ENCODE results near the gene MYO3B. TPM values are rescaled to one million over a fixed set of nuclear protein-coding genes. Genes with fewer than 3 reads are reported as not detected.

MYO3B gene
- total RNA-seq, 2 donors from 2014 or later, result 0.05 to 0.32 TPM

DNA sequence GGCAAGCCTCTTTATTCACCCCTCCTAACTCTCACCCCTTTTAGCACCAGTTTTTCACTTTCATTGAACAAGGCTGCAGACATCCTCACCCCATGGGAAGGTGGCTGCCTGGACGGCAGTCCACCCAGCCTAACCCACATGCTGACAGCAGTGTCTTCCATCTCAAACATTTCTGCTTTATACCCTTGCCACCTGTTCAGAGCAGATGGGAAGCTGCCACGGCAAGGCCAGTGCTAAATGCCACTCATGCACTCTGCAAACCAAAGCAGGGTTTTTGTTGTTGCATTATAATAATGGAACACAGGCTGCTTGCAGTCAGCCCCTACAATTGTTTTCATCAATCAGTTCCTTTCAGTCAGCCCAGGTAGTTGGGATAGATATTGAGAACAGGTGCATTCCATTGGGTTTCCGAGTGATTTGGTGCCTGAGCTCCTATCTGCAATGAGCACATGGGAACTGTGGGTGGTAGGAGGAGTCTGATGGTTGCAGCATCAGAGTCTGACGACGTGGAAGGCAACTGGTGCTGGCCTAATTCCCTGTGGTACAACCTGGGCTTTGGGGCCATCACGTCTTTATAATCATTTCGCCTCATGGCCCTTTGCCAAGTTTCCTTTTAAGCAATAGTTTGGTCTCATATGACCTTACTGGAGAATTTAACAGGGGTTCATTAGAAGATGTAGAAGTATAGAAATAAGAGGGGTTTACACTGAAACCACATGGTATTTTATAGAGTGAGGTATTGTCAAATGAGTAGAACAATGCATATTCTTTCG is 284.7 kb downstream of the MYO3B start:
- TF ChIP-seq, protein P1, sequence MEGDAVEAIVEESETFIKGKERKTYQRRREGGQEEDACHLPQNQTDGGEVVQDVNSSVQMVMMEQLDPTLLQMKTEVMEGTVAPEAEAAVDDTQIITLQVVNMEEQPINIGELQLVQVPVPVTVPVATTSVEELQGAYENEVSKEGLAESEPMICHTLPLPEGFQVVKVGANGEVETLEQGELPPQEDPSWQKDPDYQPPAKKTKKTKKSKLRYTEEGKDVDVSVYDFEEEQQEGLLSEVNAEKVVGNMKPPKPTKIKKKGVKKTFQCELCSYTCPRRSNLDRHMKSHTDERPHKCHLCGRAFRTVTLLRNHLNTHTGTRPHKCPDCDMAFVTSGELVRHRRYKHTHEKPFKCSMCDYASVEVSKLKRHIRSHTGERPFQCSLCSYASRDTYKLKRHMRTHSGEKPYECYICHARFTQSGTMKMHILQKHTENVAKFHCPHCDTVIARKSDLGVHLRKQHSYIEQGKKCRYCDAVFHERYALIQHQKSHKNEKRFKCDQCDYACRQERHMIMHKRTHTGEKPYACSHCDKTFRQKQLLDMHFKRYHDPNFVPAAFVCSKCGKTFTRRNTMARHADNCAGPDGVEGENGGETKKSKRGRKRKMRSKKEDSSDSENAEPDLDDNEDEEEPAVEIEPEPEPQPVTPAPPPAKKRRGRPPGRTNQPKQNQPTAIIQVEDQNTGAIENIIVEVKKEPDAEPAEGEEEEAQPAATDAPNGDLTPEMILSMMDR (IDR thresholded peaks at IDR 0.05), result no peak
- Histone ChIP-seq H3K4me3 (no peak overlapping the region), H3K9me3 (no peaks in the 10 kb centered on the region), H3K9ac (ENCODE audit: low read depth in 2 of 2, low read length in 2 of 2) (no peak overlapping the region), H3K27me3 (no peaks in the 10 kb centered on the region), H3K36me3 (no peaks in the 10 kb centered on the region), H3K27ac (no peak overlapping the region), H3K4me1 (no peaks in the 10 kb centered on the region)
- DNase-seq, result no peak
- intact Hi-C loops (cut with DNase I), result no loop called here

- intact Hi-C loops (cut with DNase I), result no loop called here
Measured at GRCh38 chr2:170463206-170463537, 285.2 kb downstream of the MYO3B start.

DNA sequence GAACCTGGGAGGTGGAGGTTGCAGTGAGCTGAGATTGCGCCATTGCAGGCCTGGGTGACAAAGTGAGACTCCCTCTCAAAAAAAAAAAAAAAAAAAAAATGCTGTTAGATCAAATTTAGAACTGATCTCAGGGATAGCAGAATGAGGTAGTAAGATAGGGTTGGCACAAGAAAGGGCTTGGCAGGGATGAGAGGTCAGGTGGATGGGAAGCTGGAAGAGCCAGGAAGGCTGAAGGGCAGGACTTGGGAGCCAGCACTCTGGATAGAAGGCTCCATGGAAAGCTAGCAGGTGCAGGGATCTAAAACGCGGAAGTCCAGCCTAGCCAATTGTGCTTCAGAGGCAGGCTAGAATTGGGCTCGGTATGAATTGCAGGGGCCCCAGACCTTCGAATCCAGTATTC is 286.3 kb downstream of the MYO3B start:
- H3K4me3 ChIP-seq, result no peak overlapping the region
- H3K9ac ChIP-seq (ENCODE audit: low read depth in 2 of 2, low read length in 2 of 2), result no peak overlapping the region
- no peaks in the 10 kb centered on the region for H3K9me3 ChIP-seq
- H3K27me3 ChIP-seq, result no peaks in the 10 kb centered on the region
- no peak for DNase-seq
- no peaks in the 10 kb centered on the region for H3K4me1 ChIP-seq
- intact Hi-C loops (cut with DNase I), result no loop called here
- no peak overlapping the region for H3K27ac ChIP-seq
- no peaks in the 10 kb centered on the region for H3K36me3 ChIP-seq
- TF ChIP-seq, protein P1 (IDR thresholded peaks at IDR 0.05), result no peak

More at GRCh38 chr2:170463206-170463537, 285.2 kb downstream of the MYO3B start:
- TF ChIP-seq, protein P1 (IDR thresholded peaks at IDR 0.05), result no peak
- H3K9me3 ChIP-seq, result no peaks in the 10 kb centered on the region
- H3K4me3 ChIP-seq, result no peak overlapping the region
- no peak overlapping the region for H3K9ac ChIP-seq (ENCODE audit: low read depth in 2 of 2, low read length in 2 of 2)
- no peak overlapping the region for H3K27ac ChIP-seq
- H3K4me1 ChIP-seq, result no peaks in the 10 kb centered on the region
- no peak for DNase-seq
- no peaks in the 10 kb centered on the region for H3K36me3 ChIP-seq
- no peaks in the 10 kb centered on the region for H3K27me3 ChIP-seq

DNA sequence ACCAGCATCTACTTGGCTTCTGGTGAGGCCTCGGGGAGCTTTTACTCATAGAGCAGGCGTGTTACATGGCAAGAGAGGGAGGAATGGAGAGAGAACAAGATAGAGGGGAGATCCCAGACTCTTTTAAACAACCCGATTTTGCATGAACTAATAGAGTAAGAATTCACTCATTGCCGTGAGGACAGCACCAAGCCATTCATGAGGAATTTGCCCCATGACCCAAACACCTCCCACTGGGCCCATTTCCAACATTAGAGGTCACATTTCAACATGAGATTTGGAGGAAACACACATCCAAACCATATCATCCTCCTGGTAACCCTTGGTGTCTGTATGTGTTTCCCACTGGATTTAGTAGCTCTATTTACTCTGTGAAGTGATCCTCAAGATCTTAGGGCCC is 287.3 kb downstream of the MYO3B start:
- H3K36me3 ChIP-seq, result no peaks in the 10 kb centered on the region
- intact Hi-C loops (cut with DNase I), result no loop called here

DNA sequence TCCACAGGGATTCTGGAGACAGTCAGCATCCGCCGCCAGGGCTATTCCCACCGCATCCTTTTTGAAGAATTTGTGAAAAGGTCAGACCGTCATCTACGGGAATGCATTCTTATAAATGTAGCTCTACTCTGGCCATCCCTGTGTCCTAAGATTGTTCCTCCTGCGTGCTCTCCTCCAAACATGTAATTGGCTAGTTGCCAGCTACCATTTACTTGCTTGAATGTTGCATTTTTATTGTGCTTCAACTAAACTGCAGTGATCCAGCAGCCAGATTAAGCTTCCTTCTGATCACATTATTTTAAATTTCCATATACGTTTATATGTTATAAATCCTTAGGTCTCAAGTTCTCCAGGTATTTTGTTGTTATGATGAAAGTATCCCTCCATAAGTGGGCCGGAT is 288.7 kb downstream of the MYO3B start:
- intact Hi-C loops (cut with DNase I), result no loop called here
- no peak for DNase-seq
- TF ChIP-seq, protein P1 (IDR thresholded peaks at IDR 0.05), result no peak

More for the DNA sequence above, 287.3 kb downstream of the MYO3B start:
- no peak overlapping the region for H3K4me3 ChIP-seq
- no peak overlapping the region for H3K9ac ChIP-seq (ENCODE audit: low read depth in 2 of 2, low read length in 2 of 2)
- no peaks in the 10 kb centered on the region for H3K4me1 ChIP-seq
- no peak overlapping the region for H3K27ac ChIP-seq
- no peaks in the 10 kb centered on the region for H3K9me3 ChIP-seq
- TF ChIP-seq, protein P1 (IDR thresholded peaks at IDR 0.05), result no peak
- no peaks in the 10 kb centered on the region for H3K27me3 ChIP-seq
- DNase-seq, result peak; percentile 6

More for the DNA sequence above, 288.7 kb downstream of the MYO3B start:
- Histone ChIP-seq H3K4me1 (no peaks in the 10 kb centered on the region), H3K4me3 (no peak overlapping the region), H3K9me3 (no peaks in the 10 kb centered on the region), H3K36me3 (no peaks in the 10 kb centered on the region), H3K9ac (ENCODE audit: low read depth in 2 of 2, low read length in 2 of 2) (no peak overlapping the region), H3K27me3 (no peaks in the 10 kb centered on the region), H3K27ac (no peak overlapping the region)

Data from colonic mucosa (tissue), 4 donors.